Neural cell (in vitro differentiated cells): ENCODE results near the gene KRT20. TPM values are rescaled to one million over a fixed set of nuclear protein-coding genes. Genes with fewer than 3 reads are reported as not detected.

Experiments
- H2AFZ ChIP-seq: fragments of 200-600, 300-800 bp; sonication (generic), shearing (Covaris generic); 2 replicates; pipeline ENCODE4 v1.6.0; 2014; ENCODE audit warnings: low read depth, mild to moderate bottlenecking, antibody characterized with exemption, low read length, moderate library complexity
- H3F3A ChIP-seq: fragments of 200-600 bp; shearing (Covaris generic); 2 replicates; pipeline ENCODE4 v1.6.1; 2016; ENCODE audit warnings: mild to moderate bottlenecking, moderate library complexity, mixed read lengths, antibody characterized with exemption, low read length; ENCODE audit not compliant: insufficient read depth, poor library complexity, severe bottlenecking
- H3K27ac ChIP-seq: fragments of 200-600, 300-800 bp; sonication (generic), shearing (Covaris generic); 2 replicates; pipeline ENCODE4 v1.5.1; 2014; ENCODE audit warnings: mild to moderate bottlenecking, low read length, moderate library complexity
- H3K27me3 ChIP-seq: fragments of 300-800, 200-600 bp; sonication (generic), shearing (Covaris generic); 2 replicates; pipeline ENCODE4 v1.6.0; 2014; ENCODE audit warnings: mild to moderate bottlenecking, low read depth, low read length, moderate library complexity; ENCODE audit not compliant: insufficient read depth
- H3K36me3 ChIP-seq: fragments of 300-800, 200-600 bp; sonication (generic), shearing (Covaris generic); 2 replicates; pipeline ENCODE4 v1.5.1; 2014; ENCODE audit warnings: mild to moderate bottlenecking, antibody characterized with exemption, low read length, moderate library complexity; ENCODE audit not compliant: insufficient read depth
- H3K4me2 ChIP-seq: fragments of 300-800, 200-600 bp; sonication (generic), shearing (Covaris generic); 2 replicates; pipeline ENCODE4 v1.6.0; 2014; ENCODE audit warnings: mild to moderate bottlenecking, low read length
- H3K4me3 ChIP-seq: fragments of 300-800, 200-600 bp; sonication (generic), shearing (Covaris generic); 2 replicates; pipeline ENCODE4 v1.5.1; 2014; ENCODE audit warnings: mild to moderate bottlenecking, low read length, moderate library complexity
- H3K79me2 ChIP-seq: fragments of 200-600 bp; shearing (Covaris generic); replicated peaks from 2 replicates; pipeline ENCODE4 v1.6.0; 2014; ENCODE audit warnings: mild to moderate bottlenecking, low read length, moderate library complexity; ENCODE audit not compliant: insufficient read depth
- H3K9ac ChIP-seq: fragments of 300-800, 200-600 bp; sonication (generic), shearing (Covaris generic); 2 replicates; pipeline ENCODE4 v1.6.1; 2016; ENCODE audit warnings: mild to moderate bottlenecking, low read length, mixed read lengths
- H3K9me2 ChIP-seq: fragments of 200-600 bp; shearing (Covaris generic); 2 replicates; pipeline ENCODE4 v1.6.1; 2016; ENCODE audit warnings: mild to moderate bottlenecking, low read length, mixed read lengths; ENCODE audit not compliant: insufficient read depth
- H3K9me3 ChIP-seq: fragments of 200-600, 300-800 bp; sonication (generic), shearing (Covaris generic); 2 replicates; pipeline ENCODE4 v1.6.1; 2016; ENCODE audit warnings: mild to moderate bottlenecking, mixed run types, low read length, moderate library complexity, mixed read lengths
- H4K20me1 ChIP-seq: fragments of 200-600 bp; shearing (Covaris generic); 2 replicates; pipeline ENCODE4 v1.6.1; 2016; ENCODE audit warnings: mild to moderate bottlenecking, mixed run types; ENCODE audit not compliant: insufficient read depth
- EP300 ChIP-seq: fragments of 450-650 bp; conservative IDR thresholded peaks from 2 replicates; pipeline ENCODE4 v1.6.1; 2014; ENCODE audit warnings: antibody characterized with exemption, mild to moderate bottlenecking, moderate library complexity; ENCODE audit not compliant: poor library complexity, severe bottlenecking
- EZH2 ChIP-seq: fragments of 200-600, 300-800 bp; shearing (Covaris generic), sonication (generic); IDR thresholded peaks from 2 replicates; pipeline ENCODE4 v1.6.1; 2014; ENCODE audit warnings: antibody characterized with exemption, low read length, borderline replicate concordance, mild to moderate bottlenecking; ENCODE audit not compliant: insufficient read depth, poor library complexity, severe bottlenecking
- MXI1 ChIP-seq: fragments of 450-650 bp; conservative IDR thresholded peaks from 2 replicates; pipeline ENCODE4 v1.6.1; 2014; ENCODE audit warnings: antibody characterized with exemption, mild to moderate bottlenecking; ENCODE audit not compliant: poor library complexity, severe bottlenecking
- POLR2AphosphoS5 ChIP-seq: IDR thresholded peaks from 2 replicates; pipeline ENCODE4 v1.6.1; 2012
- RAD21 ChIP-seq: fragments of 450-650 bp; conservative IDR thresholded peaks from 2 replicates; pipeline ENCODE4 v1.6.1; 2014; ENCODE audit warnings: antibody characterized with exemption, mild to moderate bottlenecking, moderate library complexity
- SMC3 ChIP-seq: fragments of 450-650 bp; conservative IDR thresholded peaks from 2 replicates; pipeline ENCODE4 v1.6.1; 2014; ENCODE audit warnings: antibody characterized with exemption, mild to moderate bottlenecking, moderate library complexity; ENCODE audit not compliant: poor library complexity
- TAF1 ChIP-seq: IDR thresholded peaks from 2 replicates; pipeline ENCODE4 v1.6.1; 2012; ENCODE audit warnings: low read depth
- polyA minus RNA-seq: library from RNA; depleted of rRNA, polyadenylated mRNA; stranded (reverse); fragments of >200 nt; gene quantifications from 2 replicates; pipeline ENCODE4 v1.2.3, GENCODE V29; 2014
- polyA plus RNA-seq: library from polyadenylated mRNA; depleted of rRNA; stranded (reverse); fragments of >200 nt; gene quantifications from 2 replicates; pipeline ENCODE4 v1.2.3, GENCODE V29; 2014
- TF ChIP-seq, protein P1 (sequence below): fragments of 450-650 bp; IDR thresholded peaks from 2 replicates; pipeline ENCODE4 v1.5.1; 2014; ENCODE audit warnings: antibody characterized with exemption, mild to moderate bottlenecking, moderate library complexity; ENCODE audit not compliant: poor library complexity, severe bottlenecking
- TF ChIP-seq, protein P2 (sequence below): IDR thresholded peaks from 2 replicates; pipeline ENCODE4 v1.6.1; 2012; ENCODE audit warnings: borderline replicate concordance

Gene KRT20, protein sequence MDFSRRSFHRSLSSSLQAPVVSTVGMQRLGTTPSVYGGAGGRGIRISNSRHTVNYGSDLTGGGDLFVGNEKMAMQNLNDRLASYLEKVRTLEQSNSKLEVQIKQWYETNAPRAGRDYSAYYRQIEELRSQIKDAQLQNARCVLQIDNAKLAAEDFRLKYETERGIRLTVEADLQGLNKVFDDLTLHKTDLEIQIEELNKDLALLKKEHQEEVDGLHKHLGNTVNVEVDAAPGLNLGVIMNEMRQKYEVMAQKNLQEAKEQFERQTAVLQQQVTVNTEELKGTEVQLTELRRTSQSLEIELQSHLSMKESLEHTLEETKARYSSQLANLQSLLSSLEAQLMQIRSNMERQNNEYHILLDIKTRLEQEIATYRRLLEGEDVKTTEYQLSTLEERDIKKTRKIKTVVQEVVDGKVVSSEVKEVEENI
- polyA plus RNA-seq (not detected in 2 replicates), polyA minus RNA-seq (not detected in 2 replicates)

DNA sequence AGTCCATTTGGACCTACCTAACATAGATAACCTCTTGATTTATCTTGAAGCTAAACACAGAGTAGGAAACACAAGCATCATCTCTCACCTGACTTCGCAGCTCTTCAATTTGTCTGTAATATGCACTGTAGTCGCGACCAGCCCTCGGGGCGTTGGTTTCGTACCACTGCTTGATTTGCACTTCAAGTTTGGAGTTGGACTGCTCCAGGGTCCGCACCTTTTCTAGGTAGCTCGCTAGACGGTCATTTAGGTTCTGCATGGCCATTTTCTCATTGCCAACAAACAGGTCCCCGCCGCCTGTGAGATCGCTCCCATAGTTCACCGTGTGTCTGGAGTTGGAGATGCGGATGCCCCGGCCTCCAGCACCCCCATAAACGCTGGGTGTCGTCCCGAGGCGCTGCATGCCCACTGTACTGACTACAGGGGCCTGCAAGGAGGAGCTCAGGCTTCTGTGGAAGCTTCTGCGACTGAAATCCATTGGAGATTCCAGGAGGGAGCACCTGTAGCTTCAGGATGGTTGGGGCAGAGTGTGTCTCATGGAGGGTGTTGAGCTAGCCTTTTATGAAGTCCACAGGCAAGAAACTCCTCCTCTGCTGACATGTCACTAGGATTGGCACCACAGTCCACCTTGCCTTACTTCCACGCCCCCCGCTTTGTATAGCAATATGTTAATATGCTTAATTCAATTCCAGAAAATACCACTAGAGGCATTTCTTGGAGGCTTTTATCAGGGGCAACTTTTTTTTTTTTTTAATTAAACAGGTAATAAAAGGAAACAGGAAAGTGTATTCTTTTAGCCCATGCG is at the start of gene KRT20:
KRT20 (minus strand) TSS at position 535 of the 805 bp plus-strand sequence; CDS start at position 478, 57 bp downstream.
- TF ChIP-seq RAD21: no peak
- no peak for TF ChIP-seq TAF1
- no peak for TF ChIP-seq EZH2
- TF ChIP-seq, protein P1, sequence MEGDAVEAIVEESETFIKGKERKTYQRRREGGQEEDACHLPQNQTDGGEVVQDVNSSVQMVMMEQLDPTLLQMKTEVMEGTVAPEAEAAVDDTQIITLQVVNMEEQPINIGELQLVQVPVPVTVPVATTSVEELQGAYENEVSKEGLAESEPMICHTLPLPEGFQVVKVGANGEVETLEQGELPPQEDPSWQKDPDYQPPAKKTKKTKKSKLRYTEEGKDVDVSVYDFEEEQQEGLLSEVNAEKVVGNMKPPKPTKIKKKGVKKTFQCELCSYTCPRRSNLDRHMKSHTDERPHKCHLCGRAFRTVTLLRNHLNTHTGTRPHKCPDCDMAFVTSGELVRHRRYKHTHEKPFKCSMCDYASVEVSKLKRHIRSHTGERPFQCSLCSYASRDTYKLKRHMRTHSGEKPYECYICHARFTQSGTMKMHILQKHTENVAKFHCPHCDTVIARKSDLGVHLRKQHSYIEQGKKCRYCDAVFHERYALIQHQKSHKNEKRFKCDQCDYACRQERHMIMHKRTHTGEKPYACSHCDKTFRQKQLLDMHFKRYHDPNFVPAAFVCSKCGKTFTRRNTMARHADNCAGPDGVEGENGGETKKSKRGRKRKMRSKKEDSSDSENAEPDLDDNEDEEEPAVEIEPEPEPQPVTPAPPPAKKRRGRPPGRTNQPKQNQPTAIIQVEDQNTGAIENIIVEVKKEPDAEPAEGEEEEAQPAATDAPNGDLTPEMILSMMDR: no peak
- TF ChIP-seq SMC3: no peak
- Histone ChIP-seq H3F3A (no peaks in the 10 kb centered on the region), H3K4me3 (no peak within 1 kb of the TSS), H3K9ac (no peak within 1 kb of the TSS), H3K27me3 (no peaks in the 10 kb centered on the region), H3K79me2 (no peaks in the 10 kb centered on the region), H3K4me2 (no peak within 1 kb of the TSS), H3K27ac (no peak within 1 kb of the TSS), H2AFZ (no peak within 1 kb of the TSS), H4K20me1 (no peaks in the 10 kb centered on the region), H3K9me2 (no peaks in the 10 kb centered on the region), H3K9me3 (no peaks in the 10 kb centered on the region), H3K36me3 (no peaks in the 10 kb centered on the region)

DNA sequence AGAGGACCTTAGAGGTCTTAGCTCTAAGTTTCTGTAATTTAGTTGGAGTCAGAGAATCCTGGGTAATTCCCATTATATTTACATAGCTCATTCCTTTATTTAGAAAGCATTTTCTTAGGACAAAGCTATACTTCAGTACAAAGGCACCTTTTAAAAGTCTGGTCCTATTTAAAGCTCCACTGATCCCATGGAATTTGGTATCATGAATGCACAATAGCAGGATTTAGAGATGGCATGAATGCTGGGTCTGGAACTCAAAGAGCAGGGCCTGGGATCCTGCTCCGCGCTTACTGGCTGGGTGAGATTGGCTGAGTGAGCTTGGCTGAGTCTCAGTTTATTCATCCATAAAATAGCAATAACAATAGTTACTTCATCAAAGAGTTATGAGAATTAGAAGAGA is 47.6 kb upstream of the KRT20 start:
- H2AFZ ChIP-seq: no peak overlapping the region
- no peaks in the 10 kb centered on the region for H3K36me3 ChIP-seq
- H3F3A ChIP-seq: no peaks in the 10 kb centered on the region
- TF ChIP-seq, protein P1: no peak
- TF ChIP-seq MXI1 (no peak), RAD21 (no peak), TAF1 (no peak), EP300 (no peak), EZH2 (no peak), SMC3 (no peak), POLR2AphosphoS5 (no peak)
- TF ChIP-seq, protein P2, sequence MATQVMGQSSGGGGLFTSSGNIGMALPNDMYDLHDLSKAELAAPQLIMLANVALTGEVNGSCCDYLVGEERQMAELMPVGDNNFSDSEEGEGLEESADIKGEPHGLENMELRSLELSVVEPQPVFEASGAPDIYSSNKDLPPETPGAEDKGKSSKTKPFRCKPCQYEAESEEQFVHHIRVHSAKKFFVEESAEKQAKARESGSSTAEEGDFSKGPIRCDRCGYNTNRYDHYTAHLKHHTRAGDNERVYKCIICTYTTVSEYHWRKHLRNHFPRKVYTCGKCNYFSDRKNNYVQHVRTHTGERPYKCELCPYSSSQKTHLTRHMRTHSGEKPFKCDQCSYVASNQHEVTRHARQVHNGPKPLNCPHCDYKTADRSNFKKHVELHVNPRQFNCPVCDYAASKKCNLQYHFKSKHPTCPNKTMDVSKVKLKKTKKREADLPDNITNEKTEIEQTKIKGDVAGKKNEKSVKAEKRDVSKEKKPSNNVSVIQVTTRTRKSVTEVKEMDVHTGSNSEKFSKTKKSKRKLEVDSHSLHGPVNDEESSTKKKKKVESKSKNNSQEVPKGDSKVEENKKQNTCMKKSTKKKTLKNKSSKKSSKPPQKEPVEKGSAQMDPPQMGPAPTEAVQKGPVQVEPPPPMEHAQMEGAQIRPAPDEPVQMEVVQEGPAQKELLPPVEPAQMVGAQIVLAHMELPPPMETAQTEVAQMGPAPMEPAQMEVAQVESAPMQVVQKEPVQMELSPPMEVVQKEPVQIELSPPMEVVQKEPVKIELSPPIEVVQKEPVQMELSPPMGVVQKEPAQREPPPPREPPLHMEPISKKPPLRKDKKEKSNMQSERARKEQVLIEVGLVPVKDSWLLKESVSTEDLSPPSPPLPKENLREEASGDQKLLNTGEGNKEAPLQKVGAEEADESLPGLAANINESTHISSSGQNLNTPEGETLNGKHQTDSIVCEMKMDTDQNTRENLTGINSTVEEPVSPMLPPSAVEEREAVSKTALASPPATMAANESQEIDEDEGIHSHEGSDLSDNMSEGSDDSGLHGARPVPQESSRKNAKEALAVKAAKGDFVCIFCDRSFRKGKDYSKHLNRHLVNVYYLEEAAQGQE: no peak
- H3K9me2 ChIP-seq: no peaks in the 10 kb centered on the region
- no peak overlapping the region for H3K9ac ChIP-seq
- no peak overlapping the region for H3K4me3 ChIP-seq
- H3K9me3 ChIP-seq: no peaks in the 10 kb centered on the region
- H4K20me1 ChIP-seq: no peaks in the 10 kb centered on the region
- H3K27me3 ChIP-seq: no peaks in the 10 kb centered on the region
- H3K27ac ChIP-seq: no peak overlapping the region
- no peaks in the 10 kb centered on the region for H3K79me2 ChIP-seq
- no peak overlapping the region for H3K4me2 ChIP-seq
